H9 (cell line): ENCODE measurements around the gene THBS2. TPM values are rescaled to one million over a fixed set of nuclear protein-coding genes. Genes with fewer than 3 reads are reported as not detected.

Experiments
- DNase-seq: peaks from one replicate; pipeline ENCODE4 v3.0.0-alpha.2; 2017
- H2AFZ ChIP-seq: one replicate; pipeline ENCODE4 v1.6.1; 2013; ENCODE audit warnings: mild to moderate bottlenecking, low read length, control low read depth, moderate library complexity
- H2AK5ac ChIP-seq: 2 replicates; pipeline ENCODE4 v1.6.1; 2013; ENCODE audit warnings: low read length, control low read depth, mixed read lengths; ENCODE audit not compliant: insufficient read length
- H2BK120ac ChIP-seq: one replicate; pipeline ENCODE4 v1.6.1; 2013; ENCODE audit warnings: low read depth, mild to moderate bottlenecking, low read length, control low read depth, inconsistent platforms; ENCODE audit not compliant: poor library complexity, severe bottlenecking
- H2BK12ac ChIP-seq: 2 replicates; pipeline ENCODE4 v1.6.1; 2013; ENCODE audit warnings: low read length, control low read depth, mixed read lengths, low read depth; ENCODE audit not compliant: insufficient read length
- H2BK15ac ChIP-seq: 2 replicates; pipeline ENCODE4 v1.6.1; 2013; ENCODE audit warnings: low read depth, low read length, control low read depth
- H2BK20ac ChIP-seq: one replicate; pipeline ENCODE4 v1.6.1; 2013; ENCODE audit warnings: low read depth, mild to moderate bottlenecking, low read length, control low read depth, inconsistent platforms; ENCODE audit not compliant: poor library complexity, severe bottlenecking
- H2BK5ac ChIP-seq: 2 replicates; pipeline ENCODE4 v1.6.1; 2013; ENCODE audit warnings: low read length, control low read depth, mixed read lengths; ENCODE audit not compliant: insufficient read length
- H3K14ac ChIP-seq: 2 replicates; pipeline ENCODE4 v1.6.1; 2013; ENCODE audit warnings: low read length, control low read depth; ENCODE audit not compliant: insufficient read depth
- H3K18ac ChIP-seq: 2 replicates; pipeline ENCODE4 v1.6.1; 2013; ENCODE audit warnings: low read depth, mild to moderate bottlenecking, mixed read lengths, low read length, control low read depth; ENCODE audit not compliant: insufficient read length
- H3K23ac ChIP-seq: 2 replicates; pipeline ENCODE4 v1.6.1; 2013; ENCODE audit warnings: low read length, control low read depth, mixed read lengths, low read depth; ENCODE audit not compliant: insufficient read length
- H3K23me2 ChIP-seq: 2 replicates; pipeline ENCODE4 v1.6.1; 2013; ENCODE audit warnings: low read depth, mild to moderate bottlenecking, mixed read lengths, low read length, control low read depth; ENCODE audit not compliant: insufficient read length, poor library complexity, severe bottlenecking
- H3K27ac ChIP-seq: 2 replicates; pipeline ENCODE4 v1.5.1; 2013; ENCODE audit warnings: low read length, control low read depth, mixed read lengths, low read depth; ENCODE audit not compliant: insufficient read length
- H3K27me3 ChIP-seq: 2 replicates; pipeline ENCODE4 v1.6.1; 2013; ENCODE audit warnings: low read length, control low read depth, inconsistent platforms; ENCODE audit not compliant: insufficient read depth
- H3K4ac ChIP-seq: 2 replicates; pipeline ENCODE4 v1.6.1; 2013; ENCODE audit warnings: low read depth, mild to moderate bottlenecking, control low read depth, inconsistent platforms, low read length, moderate library complexity
- H3K4me1 ChIP-seq: 2 replicates; pipeline ENCODE4 v1.6.1; 2013; ENCODE audit warnings: low read length, control low read depth, inconsistent platforms; ENCODE audit not compliant: insufficient read depth
- H3K4me2 ChIP-seq: 2 replicates; pipeline ENCODE4 v1.6.1; 2013; ENCODE audit warnings: low read length, control low read depth, mixed read lengths; ENCODE audit not compliant: insufficient read length, insufficient read depth
- H3K56ac ChIP-seq: 2 replicates; pipeline ENCODE4 v1.6.1; 2013; ENCODE audit warnings: low read depth, mild to moderate bottlenecking, mixed read lengths, low read length, control low read depth; ENCODE audit not compliant: insufficient read length
- H3K79me1 ChIP-seq: 2 replicates; pipeline ENCODE4 v1.6.1; 2013; ENCODE audit warnings: low read depth, mild to moderate bottlenecking, moderate library complexity, low read length, control low read depth, inconsistent platforms; ENCODE audit not compliant: insufficient read depth, poor library complexity, severe bottlenecking
- H3K79me2 ChIP-seq: 2 replicates; pipeline ENCODE4 v1.6.1; 2013; ENCODE audit warnings: low read length, control low read depth, inconsistent platforms; ENCODE audit not compliant: insufficient read depth
- H3K9ac ChIP-seq: 2 replicates; pipeline ENCODE4 v1.6.1; 2013; ENCODE audit warnings: low read length, control low read depth, mixed read lengths; ENCODE audit not compliant: insufficient read length; ENCODE audit errors: extremely low read depth
- H3K9me3 ChIP-seq: one replicate; pipeline ENCODE4 v1.6.1; 2013; ENCODE audit warnings: low read depth, low read length, inconsistent platforms; ENCODE audit not compliant: control insufficient read depth
- H3T11ph ChIP-seq: one replicate; pipeline ENCODE4 v1.6.1; 2013; ENCODE audit warnings: mild to moderate bottlenecking, low read length, control low read depth, inconsistent platforms
- H4K20me1 ChIP-seq: one replicate; pipeline ENCODE4 v1.6.1; 2013; ENCODE audit not compliant: control insufficient read depth, insufficient read length, insufficient read depth
- H4K5ac ChIP-seq: 2 replicates; pipeline ENCODE4 v1.6.1; 2013; ENCODE audit warnings: low read depth, mild to moderate bottlenecking, mixed read lengths, low read length, control low read depth; ENCODE audit not compliant: insufficient read length
- H4K8ac ChIP-seq: replicated peaks from 2 replicates; pipeline ENCODE4 v1.6.1; 2013; ENCODE audit warnings: low read length, control low read depth, mixed read lengths, low read depth; ENCODE audit not compliant: insufficient read length
- H4K91ac ChIP-seq: 2 replicates; pipeline ENCODE4 v1.6.1; 2013; ENCODE audit warnings: low read depth, mild to moderate bottlenecking, moderate library complexity, mixed read lengths, low read length, control low read depth; ENCODE audit not compliant: insufficient read length
- H3K27ac Mint-ChIP-seq, 3 experiments: 2 replicates in 2 of 3; 3 replicates in 1 of 3; pipeline ENCODE4 v1.8.0; 2020 to 2021; ENCODE audit warnings: mixed read lengths in 3 of 3, mild to moderate bottlenecking in 1 of 3, moderate library complexity in 1 of 3
- H3K27me3 Mint-ChIP-seq: 2 replicates; pipeline ENCODE4 v1.8.0; 2021; ENCODE audit warnings: low read depth, mild to moderate bottlenecking, moderate library complexity, mixed read lengths
- H3K36me3 Mint-ChIP-seq, 3 experiments: 2 replicates in 2 of 3; 3 replicates in 1 of 3; pipeline ENCODE4 v1.8.0; 2020 to 2021; ENCODE audit warnings: low read depth in 3 of 3, mixed read lengths in 3 of 3; ENCODE audit not compliant: insufficient read depth in 1 of 3
- H3K4me1 Mint-ChIP-seq, 2 experiments: 2 replicates each; pipeline ENCODE4 v1.8.0; 2020; ENCODE audit warnings: mixed read lengths in 2 of 2
- H3K4me3 Mint-ChIP-seq, 2 experiments: 2 replicates in 1 of 2; 3 replicates in 1 of 2; pipeline ENCODE4 v1.8.0; 2020 to 2021; ENCODE audit warnings: mild to moderate bottlenecking in 2 of 2, mixed read lengths in 2 of 2, moderate library complexity in 1 of 2
- H3K9me3 Mint-ChIP-seq, 2 experiments: 2 replicates in 1 of 2; 3 replicates in 1 of 2; pipeline ENCODE4 v1.8.0; 2020; ENCODE audit warnings: mild to moderate bottlenecking in 2 of 2, mixed read lengths in 2 of 2, moderate library complexity in 1 of 2
- WGBS: extraction: QIAGEN DNeasy Blood & Tissue Kit; methylation state at CpG from one replicate; pipeline ENCODE4 v1.1.7; 2013; ENCODE audit warnings: missing lambda C conversion rate, low lambda C conversion rate, mixed read lengths; ENCODE audit not compliant: insufficient read length; ENCODE audit errors: extremely low coverage; 5-methylcytosine and 5-hydroxymethylcytosine counted together
- total RNA-seq: library from RNA; stranded (reverse); gene quantifications from 2 replicates; pipeline ENCODE4 v1.2.1, GENCODE V29; 2021
- TF ChIP-seq, protein P1 (sequence below): fragments of 200-600 bp; sonication (generic); conservative IDR thresholded peaks from 3 replicates; pipeline ENCODE4 v1.8.0; 2021; ENCODE audit warnings: antibody characterized with exemption, mild to moderate bottlenecking

The THBS2 gene
- total RNA-seq, 1 experiment from 2014 or later = 14.7 TPM

DNA sequence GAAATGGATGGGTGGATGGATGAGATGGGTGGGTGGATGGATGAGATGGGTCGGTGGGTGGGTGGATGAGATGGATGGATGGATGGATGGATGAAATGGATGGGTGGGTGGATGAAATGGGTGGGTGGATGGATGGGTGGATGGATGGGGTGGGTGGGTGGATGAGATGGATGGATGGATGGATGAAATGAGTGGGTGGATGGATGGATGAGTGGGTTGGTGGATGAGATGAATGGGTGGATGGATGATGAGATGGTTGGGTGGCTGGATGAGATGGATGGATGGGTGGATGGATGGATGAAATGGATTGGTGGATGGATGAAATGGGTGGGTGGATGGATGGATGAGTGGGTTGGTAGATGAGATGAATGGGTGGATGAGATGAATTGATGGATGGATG lies 35.7 kb downstream of the THBS2 start:
- no peaks in the 10 kb centered on the region for H3K79me1 ChIP-seq
- Mint-ChIP-seq H3K27ac (no peak overlapping the region), H3K4me1 (peaks cover 10 to 11% of the 10 kb centered on the region in 2 experiments), H3K4me3 (no peak overlapping the region), H3K9me3 (peaks cover 0 to 18% of the 10 kb centered on the region in 2 experiments; a peak in 3 of 5 replicates), H3K27me3 (no peaks in the 10 kb centered on the region), H3K36me3 (peaks cover 32 to 50% (median 39%) of the 10 kb centered on the region in 3 experiments)
- H2BK12ac ChIP-seq = no peak overlapping the region
- H3K23me2 ChIP-seq = no peaks in the 10 kb centered on the region
- no peak overlapping the region for H3K4me2 ChIP-seq
- TF ChIP-seq, protein P1, sequence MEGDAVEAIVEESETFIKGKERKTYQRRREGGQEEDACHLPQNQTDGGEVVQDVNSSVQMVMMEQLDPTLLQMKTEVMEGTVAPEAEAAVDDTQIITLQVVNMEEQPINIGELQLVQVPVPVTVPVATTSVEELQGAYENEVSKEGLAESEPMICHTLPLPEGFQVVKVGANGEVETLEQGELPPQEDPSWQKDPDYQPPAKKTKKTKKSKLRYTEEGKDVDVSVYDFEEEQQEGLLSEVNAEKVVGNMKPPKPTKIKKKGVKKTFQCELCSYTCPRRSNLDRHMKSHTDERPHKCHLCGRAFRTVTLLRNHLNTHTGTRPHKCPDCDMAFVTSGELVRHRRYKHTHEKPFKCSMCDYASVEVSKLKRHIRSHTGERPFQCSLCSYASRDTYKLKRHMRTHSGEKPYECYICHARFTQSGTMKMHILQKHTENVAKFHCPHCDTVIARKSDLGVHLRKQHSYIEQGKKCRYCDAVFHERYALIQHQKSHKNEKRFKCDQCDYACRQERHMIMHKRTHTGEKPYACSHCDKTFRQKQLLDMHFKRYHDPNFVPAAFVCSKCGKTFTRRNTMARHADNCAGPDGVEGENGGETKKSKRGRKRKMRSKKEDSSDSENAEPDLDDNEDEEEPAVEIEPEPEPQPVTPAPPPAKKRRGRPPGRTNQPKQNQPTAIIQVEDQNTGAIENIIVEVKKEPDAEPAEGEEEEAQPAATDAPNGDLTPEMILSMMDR = no peak
- H3K18ac ChIP-seq = no peak overlapping the region
- no peak for DNase-seq
- H3K27ac ChIP-seq = no peak overlapping the region
- H4K20me1 ChIP-seq = no peaks in the 10 kb centered on the region
- no peak overlapping the region for H2BK20ac ChIP-seq
- H3K9me3 ChIP-seq = no peaks in the 10 kb centered on the region
- no peak overlapping the region for H4K5ac ChIP-seq
- no peak overlapping the region for H3K56ac ChIP-seq
- H2BK120ac ChIP-seq = no peak overlapping the region
- H2AFZ ChIP-seq = no peak overlapping the region
- H3K4ac ChIP-seq = no peak overlapping the region
- no peak overlapping the region for H3K9ac ChIP-seq
- H3K79me2 ChIP-seq = no peaks in the 10 kb centered on the region
- no peak overlapping the region for H4K91ac ChIP-seq
- no peak overlapping the region for H3K14ac ChIP-seq
- H3T11ph ChIP-seq = no peak overlapping the region
- no peak overlapping the region for H3K23ac ChIP-seq
- H3K4me1 ChIP-seq = 0 out of 2 replicates have a peak, but pooled peaks cover 3% of the 10 kb centered on the region
- no peaks in the 10 kb centered on the region for H3K27me3 ChIP-seq
- no CpG with 5 or more reads among the region's 1 CpG for WGBS
- H2BK15ac ChIP-seq = no peak overlapping the region
- H2BK5ac ChIP-seq = no peak overlapping the region
- H4K8ac ChIP-seq = no peak overlapping the region
- H2AK5ac ChIP-seq = no peak overlapping the region
